Measurements from ENCODE around the gene E4F1. TPM values are rescaled to one million over a fixed set of nuclear protein-coding genes. Genes with fewer than 3 reads are reported as not detected.

E4F1 gene
- total RNA-seq, 1 experiment from 2014 or later, result 59.4 TPM

DNA sequence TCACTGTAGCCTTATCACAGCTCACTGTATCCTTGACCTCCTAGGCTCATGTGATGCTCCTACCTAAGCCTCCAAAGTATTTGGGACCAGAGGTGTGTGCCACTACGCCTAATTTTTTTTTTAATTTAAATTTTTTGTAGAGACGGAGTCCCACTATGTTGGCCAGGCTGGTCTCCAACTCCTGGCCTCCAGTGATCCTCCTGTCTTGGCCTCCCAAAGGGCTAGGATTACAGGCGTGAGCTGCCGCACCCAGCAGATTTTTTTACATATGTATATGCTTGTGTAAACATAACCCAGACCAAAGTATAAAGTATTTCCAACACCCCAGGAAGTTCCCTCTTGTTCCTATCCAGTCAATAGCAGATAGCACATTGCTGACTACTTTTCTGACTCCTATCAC lies 7.1 kb upstream of the E4F1 start:
- in situ Hi-C loops (cut with HindIII; ENCODE audit: low sequenced_read_pairs), result no loop called here
- no peak for DNase-seq (ENCODE audit: low spot score)

DNA sequence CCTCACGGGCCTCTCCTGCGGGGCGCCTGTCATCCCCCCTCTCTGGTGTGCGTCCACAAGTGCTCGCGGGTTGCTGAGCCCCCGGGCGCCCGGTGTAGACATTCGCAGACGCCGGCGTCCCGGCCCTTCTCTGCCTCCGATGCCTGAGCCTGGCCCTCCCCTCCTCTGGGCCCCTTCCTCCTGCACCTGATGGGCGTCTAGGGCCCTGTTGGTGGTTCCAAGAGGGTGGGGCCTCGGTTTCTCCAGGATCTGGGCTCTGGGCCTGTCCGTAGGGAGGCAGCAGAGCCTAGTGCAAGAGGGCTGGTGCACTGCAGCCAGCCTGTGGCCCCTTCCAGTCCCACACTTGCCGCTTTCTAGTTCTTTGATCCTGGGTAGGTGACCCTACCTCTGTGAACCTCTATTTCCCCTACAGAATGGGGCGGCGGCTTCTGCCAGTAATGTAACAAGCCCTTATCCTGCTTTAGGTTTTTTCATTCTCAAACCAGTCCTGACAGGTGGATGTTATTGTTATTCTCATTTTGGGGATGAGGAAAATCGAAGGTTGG lies 623 bp downstream of the E4F1 start:
- in situ Hi-C loops (cut with HindIII; ENCODE audit: low sequenced_read_pairs), result no loop called here
- peak; percentile 51 for DNase-seq (ENCODE audit: low spot score)

DNA sequence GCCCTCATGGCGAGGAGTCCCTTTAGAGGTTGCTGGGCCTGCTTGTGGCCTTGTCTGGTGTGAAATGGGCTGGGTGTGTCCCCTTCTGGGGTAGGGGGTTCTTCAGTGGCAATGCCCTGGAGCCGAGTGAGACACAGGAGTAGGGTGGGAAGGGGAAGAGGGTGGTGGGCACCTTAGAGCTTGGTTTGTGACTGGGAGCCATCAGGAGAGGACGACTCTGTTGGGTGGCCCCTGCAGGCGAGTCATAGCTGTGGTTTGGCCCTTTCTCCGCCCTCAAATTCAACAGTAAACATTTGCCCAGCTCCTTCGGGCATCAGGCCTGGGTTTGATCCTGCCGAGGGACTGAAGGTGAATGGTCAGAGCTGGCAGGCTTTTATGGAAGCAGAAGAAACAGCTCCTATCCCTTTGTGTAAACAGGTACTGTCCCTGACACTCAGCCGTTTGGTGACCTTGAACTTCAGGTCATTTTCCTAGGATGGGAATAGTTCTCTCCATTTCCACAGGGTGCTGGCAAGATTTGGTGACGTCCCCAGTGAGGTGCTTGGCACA lies 2.9 kb downstream of the E4F1 start:
- DNase-seq (ENCODE audit: low spot score), result no peak
- in situ Hi-C loops (cut with HindIII; ENCODE audit: low sequenced_read_pairs), result no loop called here

DNA sequence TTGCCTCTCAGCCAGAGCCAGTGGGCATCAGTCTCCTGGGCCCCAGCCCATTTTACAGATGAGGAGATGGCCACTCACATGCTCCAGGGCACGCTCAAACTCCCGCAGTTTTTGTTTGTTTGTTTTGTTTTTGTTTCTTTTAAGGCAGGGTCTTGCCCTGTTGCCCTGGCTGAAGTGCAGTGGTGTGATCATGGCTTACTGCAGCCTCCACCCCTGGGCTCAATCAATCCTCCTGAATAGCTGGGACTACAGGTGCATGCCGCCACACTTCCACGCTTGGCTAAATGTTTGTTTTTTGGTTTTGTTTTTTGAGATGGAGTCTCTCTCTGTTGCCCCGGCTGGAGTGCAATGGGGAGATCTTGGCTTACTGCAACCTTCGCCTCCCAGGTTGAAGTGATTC lies 3.5 kb downstream of the E4F1 start:
- DNase-seq (ENCODE audit: low spot score), result no peak
- in situ Hi-C loops (cut with HindIII; ENCODE audit: low sequenced_read_pairs), result no loop called here

DNA sequence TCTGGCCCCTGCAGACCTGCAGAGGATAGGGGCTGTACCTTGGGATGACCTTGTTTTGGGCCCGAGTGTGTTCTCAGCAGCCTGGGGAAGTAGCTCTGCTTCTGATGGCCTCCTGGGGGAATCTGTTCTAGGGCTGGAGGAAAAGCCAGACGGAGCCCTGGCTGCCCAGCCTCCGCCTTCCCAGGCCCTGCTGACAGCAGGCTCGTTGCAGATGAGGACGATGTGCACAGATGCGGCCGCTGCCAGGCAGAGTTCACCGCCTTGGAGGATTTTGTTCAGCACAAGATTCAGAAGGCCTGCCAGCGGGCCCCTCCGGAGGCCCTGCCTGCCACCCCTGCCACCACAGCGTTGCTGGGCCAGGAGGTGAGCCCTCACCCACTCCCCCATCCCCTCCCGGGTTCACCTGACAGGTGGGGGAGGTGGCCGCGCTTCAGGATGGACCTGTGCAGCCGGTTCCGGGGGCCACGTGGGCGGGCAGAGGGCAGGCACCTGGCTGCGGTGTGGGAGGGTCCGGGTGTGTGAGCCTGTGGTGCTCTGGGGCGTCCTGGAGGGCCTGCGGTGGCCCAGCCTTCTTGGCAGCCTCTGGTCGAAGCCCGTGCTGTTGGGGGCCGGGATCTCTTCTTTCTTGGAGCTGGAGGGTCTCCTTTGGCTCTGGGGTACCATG lies 4.9 kb downstream of the E4F1 start:
- DNase-seq (ENCODE audit: low spot score), result no peak
- in situ Hi-C loops (cut with HindIII; ENCODE audit: low sequenced_read_pairs), result no loop called here

DNA sequence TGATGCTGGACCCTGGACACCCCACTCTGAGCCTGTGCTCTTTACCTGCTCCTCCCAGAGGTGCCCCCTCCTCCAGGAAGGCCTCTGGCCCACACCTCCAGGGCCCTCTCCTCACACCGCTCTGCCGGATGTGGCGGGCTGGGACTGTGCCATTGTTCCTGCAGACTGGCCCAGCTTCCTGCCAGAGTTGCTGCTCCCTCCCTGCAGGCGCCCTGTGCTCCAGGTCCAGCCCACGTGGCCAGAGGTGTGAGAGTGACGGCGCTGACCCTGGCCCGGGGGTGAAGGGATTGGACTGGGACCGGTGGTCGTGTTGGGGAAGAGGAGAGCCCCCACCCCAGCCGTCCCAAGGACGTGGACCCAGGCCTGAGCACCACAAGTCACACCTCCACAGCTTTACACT lies 5.7 kb downstream of the E4F1 start:
- no peak for DNase-seq (ENCODE audit: low spot score)
- in situ Hi-C loops (cut with HindIII; ENCODE audit: low sequenced_read_pairs), result no loop called here

DNA sequence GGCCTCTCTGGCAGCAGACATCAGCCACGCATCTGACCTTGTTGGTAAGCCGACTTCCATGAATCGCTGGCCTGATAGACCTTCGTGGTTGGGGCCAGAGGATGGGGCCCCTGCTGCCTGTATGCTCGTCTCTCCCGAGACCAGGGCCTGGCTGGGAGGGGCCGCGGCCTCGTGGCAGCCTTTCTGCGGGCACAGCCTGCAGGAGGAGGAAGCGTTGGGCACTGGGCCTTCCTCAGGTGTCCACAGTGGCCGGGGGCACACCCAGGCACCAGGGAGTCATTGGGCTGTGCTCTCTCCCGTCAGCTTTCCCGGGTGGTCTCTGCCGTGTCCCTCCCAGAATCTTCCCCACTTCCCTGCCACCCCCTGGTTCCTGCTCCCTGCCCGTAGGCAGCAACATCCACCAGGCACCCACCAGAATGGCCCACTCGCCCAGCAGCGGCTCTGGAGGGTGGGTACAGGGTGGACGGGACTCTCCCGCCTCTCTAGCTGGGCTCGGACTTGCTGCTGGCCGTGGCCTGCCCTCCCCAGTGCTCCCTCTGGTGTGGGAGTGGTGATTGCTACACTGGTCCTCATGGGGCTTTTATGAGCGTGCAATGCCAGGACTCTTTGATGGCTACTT lies 6.3 kb downstream of the E4F1 start:
- in situ Hi-C loops (cut with HindIII; ENCODE audit: low sequenced_read_pairs), result no loop called here
- DNase-seq (ENCODE audit: low spot score), result no peak

DNA sequence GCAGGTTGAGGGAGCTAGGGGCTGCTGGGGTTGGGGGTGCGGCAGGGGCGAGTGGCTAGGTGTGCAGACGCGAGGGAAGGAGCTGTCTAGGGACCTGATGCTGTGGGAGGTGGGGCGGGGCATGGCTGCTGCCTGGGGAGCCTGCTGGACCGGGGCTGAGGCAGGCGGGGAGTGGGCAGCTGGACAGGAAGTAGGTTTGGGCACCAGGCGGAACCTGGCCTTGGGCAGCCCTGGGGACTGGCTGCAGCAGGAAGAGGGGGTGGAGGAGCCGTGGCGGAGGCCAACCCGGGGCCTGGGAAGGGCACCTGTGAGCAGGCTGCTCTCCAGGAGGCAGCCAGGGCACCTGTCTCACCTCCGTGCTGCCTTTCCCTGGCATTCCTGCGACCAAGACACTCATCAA lies 7.0 kb downstream of the E4F1 start:
- DNase-seq (ENCODE audit: low spot score), result no peak

DNA sequence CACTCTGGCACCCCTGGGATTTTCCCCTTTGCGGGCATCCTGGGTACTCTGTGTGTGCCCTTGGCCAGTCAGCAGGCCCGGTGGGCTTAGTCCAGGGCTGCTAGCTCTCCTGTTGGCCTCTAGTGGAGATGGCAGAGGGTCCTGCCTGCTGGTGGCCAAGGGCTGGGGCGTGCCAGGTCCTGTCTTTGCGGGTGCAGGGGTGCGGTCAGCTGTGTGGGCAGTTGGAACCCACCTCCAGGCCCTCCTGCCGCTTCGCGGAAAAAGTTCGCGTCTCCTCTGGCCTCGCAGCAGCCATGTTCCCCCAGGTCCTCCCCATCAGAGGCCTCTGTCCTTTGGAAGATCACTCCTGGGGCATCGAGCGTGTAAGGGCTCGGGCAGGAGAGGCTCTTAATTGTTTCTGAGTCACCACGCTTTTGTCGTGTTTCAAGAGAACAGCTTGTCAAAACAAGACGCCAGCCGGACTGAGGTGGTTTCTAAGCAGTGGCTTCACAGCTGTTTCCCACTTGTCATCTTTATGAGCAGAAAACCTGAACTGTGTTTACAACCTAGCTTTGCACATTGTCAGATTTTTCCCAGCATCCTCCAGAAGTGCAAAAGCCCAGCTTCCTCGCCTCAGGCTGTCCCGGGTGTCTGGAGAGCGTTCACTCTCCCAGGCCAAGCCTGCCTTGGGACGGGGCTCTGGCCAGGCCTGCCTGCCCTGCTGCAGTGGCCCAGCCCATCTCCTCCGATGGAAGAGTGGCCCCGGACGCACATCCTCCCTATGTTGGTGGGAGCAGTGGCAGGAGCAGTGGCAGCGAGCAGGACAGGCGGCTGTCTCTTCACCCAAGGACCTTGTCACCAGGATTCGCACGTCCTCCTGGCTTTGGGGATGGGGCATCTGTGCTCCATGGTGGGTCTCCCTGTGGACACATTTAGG lies 7.9 kb downstream of the E4F1 start:
- in situ Hi-C loops (cut with HindIII; ENCODE audit: low sequenced_read_pairs), result no loop called here
- no peak for DNase-seq (ENCODE audit: low spot score)

More for the DNA sequence above, 7.0 kb downstream of the E4F1 start:
- in situ Hi-C loops (cut with HindIII; ENCODE audit: low sequenced_read_pairs), result no loop called here

DNA sequence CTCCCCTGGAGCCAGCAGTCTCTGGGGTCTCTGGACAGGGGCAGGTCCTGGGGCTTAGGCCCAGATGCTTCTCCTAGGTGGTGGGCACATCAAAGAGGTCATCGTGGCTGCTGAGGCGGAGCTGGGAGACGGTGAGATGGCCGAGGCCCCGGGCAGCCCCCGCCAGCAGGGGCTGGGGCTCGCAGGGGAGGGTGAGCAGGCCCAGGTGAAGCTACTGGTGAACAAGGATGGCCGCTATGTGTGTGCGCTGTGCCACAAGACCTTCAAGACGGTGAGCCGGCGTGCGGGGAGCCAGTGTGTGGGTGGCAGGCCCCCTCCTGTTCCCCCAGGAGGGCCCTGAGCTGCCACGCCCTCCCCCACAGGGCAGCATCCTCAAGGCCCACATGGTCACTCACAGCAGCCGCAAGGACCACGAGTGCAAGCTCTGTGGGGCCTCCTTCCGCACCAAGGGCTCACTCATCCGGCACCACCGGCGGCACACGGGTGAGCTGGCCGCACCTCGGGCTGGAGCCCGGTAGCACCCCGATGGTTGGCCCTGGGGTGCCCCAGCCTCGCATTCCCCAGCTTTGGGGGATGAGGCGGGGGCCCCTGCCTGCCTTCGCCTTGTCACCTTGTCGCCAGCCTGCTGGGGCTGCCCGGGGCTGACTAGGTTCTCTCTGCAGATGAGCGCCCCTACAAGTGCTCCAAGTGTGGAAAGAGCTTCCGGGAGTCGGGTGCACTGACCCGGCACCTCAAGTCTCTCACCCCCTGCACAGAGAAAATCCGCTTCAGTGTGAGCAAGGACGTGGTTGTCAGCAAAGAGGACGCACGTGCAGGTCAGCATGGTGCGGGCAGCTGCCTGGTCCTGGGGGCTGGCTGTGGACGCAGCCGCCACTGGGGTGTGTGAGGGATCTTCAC lies 9.0 kb downstream of the E4F1 start:
- in situ Hi-C loops (cut with HindIII; ENCODE audit: low sequenced_read_pairs), result no loop called here
- DNase-seq (ENCODE audit: low spot score), result no peak

DNA sequence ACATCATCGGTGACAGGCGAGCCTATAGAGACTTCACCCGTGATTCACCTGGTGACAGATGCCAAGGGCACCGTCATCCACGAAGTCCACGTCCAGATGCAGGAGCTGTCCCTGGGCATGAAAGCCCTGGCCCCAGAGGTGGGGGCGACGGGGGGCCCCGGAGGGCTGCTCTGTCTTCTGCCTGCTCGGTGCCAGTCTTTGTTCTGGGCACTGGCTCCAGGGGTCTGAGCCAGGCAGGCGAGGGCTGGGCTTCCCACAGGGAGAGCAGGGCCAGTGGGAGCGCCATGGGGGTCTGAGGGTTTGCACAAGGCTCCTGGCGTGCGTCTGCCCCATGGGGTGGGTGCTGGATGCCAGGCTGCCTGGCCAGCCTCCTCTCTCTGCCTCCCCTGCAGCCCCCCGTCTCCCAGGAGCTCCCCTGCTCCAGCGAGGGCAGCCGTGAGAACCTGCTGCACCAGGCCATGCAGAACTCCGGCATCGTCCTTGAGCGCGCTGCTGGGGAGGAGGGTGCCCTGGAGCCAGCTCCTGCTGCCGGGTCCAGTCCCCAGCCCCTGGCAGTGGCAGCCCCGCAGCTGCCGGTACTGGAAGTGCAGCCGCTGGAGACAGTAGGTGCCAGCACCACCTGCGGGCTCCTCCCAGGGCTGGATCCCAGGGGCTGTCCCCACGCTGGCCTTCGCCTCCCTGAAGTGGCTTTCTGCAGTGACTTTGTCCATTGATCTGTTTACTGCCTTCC lies 9.8 kb downstream of the E4F1 start:
- DNase-seq (ENCODE audit: low spot score), result no peak
- in situ Hi-C loops (cut with HindIII; ENCODE audit: low sequenced_read_pairs), result no loop called here

DNA sequence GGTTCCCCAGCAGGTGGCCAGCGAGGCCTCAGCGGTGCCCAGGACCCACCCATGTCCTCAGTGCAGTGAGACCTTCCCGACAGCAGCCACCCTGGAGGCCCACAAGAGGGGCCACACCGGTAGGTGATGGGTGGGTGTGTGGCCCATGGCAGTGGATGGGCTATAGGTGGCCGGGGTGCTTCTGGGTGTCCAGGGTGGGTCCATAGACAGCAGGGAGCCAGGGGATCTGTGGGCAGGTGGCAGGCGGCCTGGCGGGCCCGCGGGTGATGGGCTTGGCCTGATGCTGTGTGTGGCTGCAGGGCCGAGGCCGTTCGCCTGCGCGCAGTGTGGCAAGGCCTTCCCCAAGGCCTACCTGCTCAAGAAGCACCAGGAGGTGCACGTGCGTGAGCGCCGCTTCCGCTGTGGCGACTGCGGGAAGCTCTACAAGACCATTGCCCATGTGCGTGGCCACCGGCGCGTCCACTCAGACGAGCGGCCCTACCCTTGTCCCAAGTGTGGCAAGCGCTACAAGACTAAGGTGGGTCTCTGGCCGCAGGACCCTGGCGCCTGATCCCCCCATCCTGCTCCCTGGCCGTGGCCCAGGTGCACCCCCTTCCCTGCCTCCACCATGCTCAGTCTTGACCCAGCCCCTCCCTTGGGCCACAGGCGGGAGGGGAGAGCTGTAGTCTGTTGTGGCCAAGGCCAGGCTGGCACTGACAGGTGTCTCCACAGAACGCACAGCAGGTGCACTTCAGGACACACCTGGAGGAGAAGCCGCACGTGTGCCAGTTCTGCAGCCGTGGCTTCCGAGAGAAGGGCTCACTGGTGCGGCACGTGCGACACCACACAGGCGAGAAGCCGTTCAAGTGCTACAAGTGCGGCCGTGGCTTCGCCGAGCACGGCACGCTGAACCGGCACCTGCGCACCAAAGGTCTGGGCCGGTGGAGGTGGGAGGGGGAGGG lies 10.8 kb downstream of the E4F1 start:
- no peak for DNase-seq (ENCODE audit: low spot score)
- in situ Hi-C loops (cut with HindIII; ENCODE audit: low sequenced_read_pairs), result no loop called here

DNA sequence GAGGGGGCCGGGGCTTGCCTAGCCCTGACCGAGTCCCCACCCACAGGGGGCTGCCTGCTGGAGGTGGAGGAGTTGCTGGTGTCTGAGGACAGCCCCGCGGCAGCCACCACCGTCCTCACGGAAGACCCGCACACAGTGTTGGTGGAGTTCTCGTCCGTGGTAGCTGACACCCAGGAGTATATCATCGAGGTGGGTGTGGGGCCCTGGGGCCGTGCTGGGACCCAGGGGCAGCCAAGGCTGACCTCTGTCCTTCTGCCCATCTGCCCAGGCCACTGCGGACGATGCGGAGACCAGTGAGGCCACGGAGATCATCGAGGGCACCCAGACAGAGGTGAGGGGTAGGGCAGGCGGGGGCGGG lies 11.4 kb downstream of the E4F1 start:
- in situ Hi-C loops (cut with HindIII; ENCODE audit: low sequenced_read_pairs), result no loop called here
- DNase-seq (ENCODE audit: low spot score), result no peak

DNA sequence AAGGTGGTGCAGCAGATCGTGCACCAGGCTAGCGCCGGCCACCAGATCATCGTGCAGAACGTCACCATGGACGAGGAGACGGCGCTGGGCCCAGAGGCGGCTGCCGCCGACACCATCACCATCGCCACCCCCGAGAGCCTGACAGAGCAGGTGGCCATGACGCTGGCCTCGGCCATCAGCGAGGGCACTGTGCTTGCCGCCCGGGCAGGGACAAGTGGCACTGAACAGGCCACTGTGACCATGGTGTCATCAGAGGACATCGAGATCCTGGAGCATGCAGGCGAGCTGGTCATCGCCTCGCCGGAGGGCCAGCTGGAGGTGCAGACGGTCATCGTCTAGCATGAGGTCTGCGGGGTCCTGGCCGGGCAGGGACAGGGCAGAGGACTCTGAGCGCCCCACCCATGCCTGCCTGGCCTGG lies 11.9 kb downstream of the E4F1 start:
- in situ Hi-C loops (cut with HindIII; ENCODE audit: low sequenced_read_pairs), result no loop called here
- DNase-seq (ENCODE audit: low spot score), result no peak

DNA sequence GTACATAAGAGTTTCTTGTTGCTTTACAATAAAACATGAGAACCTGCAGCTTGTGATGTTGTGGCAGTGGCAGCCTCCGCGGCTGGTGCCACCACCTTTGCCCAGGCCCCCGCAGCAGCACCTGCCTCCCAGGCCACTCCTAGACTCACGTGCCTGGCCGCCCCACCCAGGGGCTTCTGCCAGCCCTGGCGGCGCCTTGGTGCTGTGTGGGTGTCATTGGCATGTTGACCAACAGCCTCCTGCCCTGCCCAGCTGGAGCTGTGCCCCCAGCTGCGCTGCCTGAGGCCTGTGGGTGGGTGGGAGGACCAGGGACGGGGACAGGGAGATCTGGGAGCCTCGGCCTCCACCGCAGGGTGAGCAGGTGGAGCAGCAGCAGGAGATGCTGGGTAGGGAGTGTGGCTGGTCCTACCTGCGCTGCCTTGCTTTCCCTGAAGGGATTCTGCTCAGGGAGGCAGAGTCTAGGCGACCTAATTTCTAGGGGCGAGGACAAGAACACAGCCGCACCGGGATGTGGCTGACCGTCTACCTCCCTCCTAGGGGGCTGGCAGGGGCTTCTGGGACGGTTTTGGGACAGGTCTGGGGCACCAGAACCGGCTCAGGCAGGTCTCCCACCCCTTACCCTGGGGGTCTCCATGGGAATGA lies 12.4 kb downstream of the E4F1 start:
- no peak for DNase-seq (ENCODE audit: low spot score)
- in situ Hi-C loops (cut with HindIII; ENCODE audit: low sequenced_read_pairs), result no loop called here

DNA sequence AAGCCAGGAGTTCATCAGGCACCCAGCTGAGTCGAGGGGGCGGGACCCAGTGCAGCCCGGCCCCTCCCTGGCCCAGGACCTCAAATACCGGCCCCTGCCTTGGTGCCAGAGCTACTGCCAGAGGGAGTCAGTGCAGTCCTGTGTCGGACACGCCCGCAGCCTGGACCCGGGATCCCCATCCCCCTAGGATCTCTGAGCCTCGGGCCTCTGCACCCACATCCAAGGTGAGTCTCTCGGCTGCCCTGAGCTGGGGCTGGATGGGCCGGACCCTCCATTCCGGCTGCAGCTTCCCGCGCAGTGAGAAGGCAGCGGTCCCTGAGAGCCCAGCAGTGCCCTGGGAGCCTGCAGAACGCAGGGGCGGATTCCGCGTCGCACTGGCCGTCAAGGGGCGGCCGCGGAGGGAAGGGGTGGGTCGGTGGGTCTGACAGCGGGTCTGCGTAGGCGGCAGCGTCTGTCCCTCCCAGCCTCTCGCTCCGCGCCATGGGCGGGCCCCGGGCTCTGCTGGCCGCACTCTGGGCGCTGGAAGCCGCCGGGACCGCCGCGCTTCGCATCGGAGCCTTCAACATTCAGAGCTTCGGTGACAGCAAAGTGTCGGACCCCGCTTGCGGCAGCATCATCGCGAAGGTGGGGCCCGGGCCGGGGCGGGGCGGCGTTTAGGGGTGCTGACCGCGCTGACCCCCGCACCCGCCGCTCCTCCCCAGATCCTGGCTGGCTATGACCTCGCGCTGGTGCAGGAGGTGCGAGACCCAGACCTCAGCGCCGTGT lies 13.1 kb downstream of the E4F1 start, which contains the start of gene DNASE1L2:
TSS of gene DNASE1L2 (plus strand) at position 108 of the 765 bp plus-strand sequence. CDS start at position 481, 373 bp downstream.
- peak; percentile 39 for DNase-seq (ENCODE audit: low spot score)
- in situ Hi-C loops (cut with HindIII; ENCODE audit: low sequenced_read_pairs), result no loop called here

Measured in G401 (cell line).